IMR-90 (cell line): ENCODE results near the gene CNTN5. TPM values are rescaled to one million over a fixed set of nuclear protein-coding genes. Genes with fewer than 3 reads are reported as not detected.

Source experiments
- ATAC-seq: fragments of 200-7000 bp; cut with Tn5 transposase; 2 replicates; pipeline ENCODE4 v1.9.1; 2020; ENCODE audit warnings: low read depth, mild to moderate bottlenecking, moderate library complexity
- BruUV-seq: library from RNA; stranded (reverse); fragments of 400-500 nt; replicated peaks from 2 replicates; lab custom pipeline; 2021; lab: Mats Ljungman, UMichigan
- CTCF ChIA-PET: fragments of 300-600 bp; formaldehyde crosslinking; extraction: SDS; loops from one replicate; lab custom pipeline; 2021; ENCODE audit warnings: antibody characterized with exemption; lab: Yijun Ruan, JAX
- POLR2A ChIA-PET: fragments of 300-600 bp; sonication (Branson Sonifier 250); formaldehyde crosslinking; loops from one replicate; lab custom pipeline; 2022; ENCODE audit warnings: antibody characterized with exemption; ENCODE audit not compliant: unreplicated experiment; lab: Charles Lee
- DNase-seq: peaks from one replicate; pipeline ENCODE4 v3.0.0; 2013
- H2AFZ ChIP-seq: replicated peaks from 2 replicates; pipeline ENCODE3; 2013; ENCODE audit warnings: low read length, mild to moderate bottlenecking; ENCODE audit not compliant: poor library complexity
- H2AK5ac ChIP-seq: 2 replicates; pipeline ENCODE4 v1.6.1; 2013; ENCODE audit warnings: low read depth, low read length, inconsistent platforms
- H2AK9ac ChIP-seq: replicated peaks from 2 replicates; pipeline ENCODE3; 2013; ENCODE audit warnings: mild to moderate bottlenecking, low read depth, low read length, moderate library complexity; ENCODE audit not compliant: poor library complexity
- H2BK120ac ChIP-seq: 2 replicates; pipeline ENCODE4 v1.6.1; 2013; ENCODE audit warnings: low read depth, low read length, inconsistent platforms
- H2BK15ac ChIP-seq: 3 replicates; pipeline ENCODE4 v1.6.1; 2013; ENCODE audit warnings: low read depth, low read length, inconsistent platforms
- H2BK20ac ChIP-seq: 2 replicates; pipeline ENCODE4 v1.6.1; 2013; ENCODE audit warnings: low read depth, mild to moderate bottlenecking, inconsistent platforms, low read length, moderate library complexity
- H2BK5ac ChIP-seq: 2 replicates; pipeline ENCODE4 v1.6.1; 2013; ENCODE audit warnings: mild to moderate bottlenecking, low read depth, low read length, inconsistent platforms; ENCODE audit not compliant: poor library complexity, severe bottlenecking
- H3K14ac ChIP-seq: replicated peaks from 2 replicates; pipeline ENCODE4 v1.6.1; 2013; ENCODE audit warnings: low read depth, low read length, inconsistent platforms
- H3K18ac ChIP-seq: 2 replicates; pipeline ENCODE4 v1.6.1; 2013; ENCODE audit warnings: low read depth, low read length, control low read depth
- H3K23ac ChIP-seq: 2 replicates; pipeline ENCODE4 v1.6.1; 2013; ENCODE audit warnings: low read depth, low read length, inconsistent platforms
- H3K27ac ChIP-seq: 2 replicates; pipeline ENCODE4 v1.5.1; 2013; ENCODE audit warnings: mild to moderate bottlenecking, control low read depth, low read length; ENCODE audit not compliant: insufficient read depth
- H3K27me3 ChIP-seq: 2 replicates; pipeline ENCODE4 v1.6.1; 2013; ENCODE audit warnings: low read length; ENCODE audit not compliant: control insufficient read depth, insufficient read depth
- H3K36me3 ChIP-seq: 2 replicates; pipeline ENCODE4 v1.6.1; 2013; ENCODE audit warnings: low read length, mixed read lengths; ENCODE audit not compliant: control insufficient read depth, insufficient read depth
- H3K4ac ChIP-seq: 2 replicates; pipeline ENCODE4 v1.6.1; 2013; ENCODE audit warnings: low read depth, low read length, inconsistent platforms
- H3K4me1 ChIP-seq: 2 replicates; pipeline ENCODE4 v1.6.1; 2013; ENCODE audit warnings: low read length, mixed read lengths; ENCODE audit not compliant: control insufficient read depth, insufficient read depth
- H3K4me2 ChIP-seq: 2 replicates; pipeline ENCODE4 v1.6.1; 2013; ENCODE audit warnings: low read depth, mild to moderate bottlenecking, control low read depth, low read length, moderate library complexity
- H3K4me3 ChIP-seq: 2 replicates; pipeline ENCODE4 v1.5.1; 2013; ENCODE audit warnings: low read depth, mild to moderate bottlenecking, control low read depth, low read length, moderate library complexity; ENCODE audit not compliant: insufficient read depth
- H3K56ac ChIP-seq: 2 replicates; pipeline ENCODE4 v1.6.1; 2013; ENCODE audit warnings: low read length, inconsistent platforms; ENCODE audit not compliant: insufficient read depth; ENCODE audit errors: extremely low read depth
- H3K79me1 ChIP-seq, 2 experiments: 2 replicates each; pipeline ENCODE4 v1.6.1; 2013; ENCODE audit warnings: low read length in 2 of 2, inconsistent platforms in 1 of 2, low read depth in 1 of 2
- H3K9ac ChIP-seq: 2 replicates; pipeline ENCODE4 v1.6.1; 2013; ENCODE audit warnings: low read depth, low read length, control low read depth
- H3K9me1 ChIP-seq: 2 replicates; pipeline ENCODE4 v1.6.1; 2013; ENCODE audit warnings: low read length, inconsistent platforms; ENCODE audit not compliant: insufficient read depth
- H3K9me3 ChIP-seq: 2 replicates; pipeline ENCODE4 v1.6.1; 2013; ENCODE audit warnings: low read length; ENCODE audit not compliant: control insufficient read depth, insufficient read depth
- H4K20me1 ChIP-seq: 2 replicates; pipeline ENCODE4 v1.6.1; 2013; ENCODE audit warnings: low read length, inconsistent platforms; ENCODE audit not compliant: insufficient read depth
- H4K5ac ChIP-seq: 2 replicates; pipeline ENCODE4 v1.6.1; 2013; ENCODE audit warnings: mild to moderate bottlenecking, low read depth, low read length, control low read depth
- H4K8ac ChIP-seq, 2 experiments: 2 replicates each; pipeline ENCODE4 v1.6.1; 2013; ENCODE audit warnings: low read depth in 2 of 2, low read length in 2 of 2, control low read depth in 1 of 2, inconsistent platforms in 1 of 2
- H4K91ac ChIP-seq: 2 replicates; pipeline ENCODE4 v1.6.1; 2013; ENCODE audit warnings: low read depth, low read length, inconsistent platforms; ENCODE audit not compliant: insufficient read depth
- BHLHE40 ChIP-seq: fragments of 150-350 bp; IDR thresholded peaks from 2 replicates; pipeline ENCODE4 v1.6.1; 2016; ENCODE audit warnings: mild to moderate bottlenecking, low read depth, low read length
- CEBPB ChIP-seq: IDR thresholded peaks from 2 replicates; pipeline ENCODE4 v1.6.1; 2012; ENCODE audit warnings: low read depth, low read length, improper control_type of control experiment
- CHD1 ChIP-seq: IDR thresholded peaks from 2 replicates; pipeline ENCODE4 v1.6.1; 2012; ENCODE audit warnings: low read depth, low read length, improper control_type of control experiment
- CTCF ChIP-seq: conservative IDR thresholded peaks from 2 replicates; pipeline ENCODE4 v1.5.1; 2012; ENCODE audit warnings: mild to moderate bottlenecking, low read depth, low read length, improper control_type of control experiment
- FOS ChIP-seq: fragments of 150-350 bp; IDR thresholded peaks from 2 replicates; pipeline ENCODE4 v1.6.1; 2016; ENCODE audit warnings: low read depth, low read length
- MAFK ChIP-seq: IDR thresholded peaks from 2 replicates; pipeline ENCODE4 v1.6.1; 2012; ENCODE audit warnings: low read depth, low read length, improper control_type of control experiment
- MAZ ChIP-seq: IDR thresholded peaks from 2 replicates; pipeline ENCODE4 v1.6.1; 2012; ENCODE audit warnings: low read depth, mild to moderate bottlenecking, low read length, improper control_type of control experiment, moderate library complexity, borderline replicate concordance
- MXI1 ChIP-seq: IDR thresholded peaks from 2 replicates; pipeline ENCODE4 v1.6.1; 2012; ENCODE audit warnings: low read depth, mild to moderate bottlenecking, low read length, moderate library complexity, borderline replicate concordance
- NFE2L2 ChIP-seq: fragments of 150-350 bp; IDR thresholded peaks from 2 replicates; pipeline ENCODE4 v1.6.1; 2016; ENCODE audit warnings: low read depth, mild to moderate bottlenecking, low read length
- RAD21 ChIP-seq: IDR thresholded peaks from 2 replicates; pipeline ENCODE4 v1.6.1; 2012; ENCODE audit warnings: low read length, improper control_type of control experiment
- RCOR1 ChIP-seq: IDR thresholded peaks from 2 replicates; pipeline ENCODE4 v1.6.1; 2012; ENCODE audit warnings: mild to moderate bottlenecking, low read length, improper control_type of control experiment; ENCODE audit not compliant: insufficient replicate concordance
- RFX5 ChIP-seq: IDR thresholded peaks from 2 replicates; pipeline ENCODE4 v1.8.0; 2012; ENCODE audit warnings: low read depth, mild to moderate bottlenecking, low read length, moderate library complexity
- USF2 ChIP-seq: fragments of 150-350 bp; IDR thresholded peaks from 2 replicates; pipeline ENCODE4 v1.6.1; 2017; ENCODE audit warnings: mild to moderate bottlenecking, antibody characterized with exemption, low read length, low read depth
- WGBS, 2 experiments: methylation state at CpG; one replicate each; pipeline versions ENCODE4 v1.1.5 to v1.1.7; 2013; ENCODE audit warnings: missing lambda C conversion rate in 2 of 2; ENCODE audit not compliant: insufficient read length in 1 of 2; ENCODE audit errors: extremely low coverage in 2 of 2; 5-methylcytosine and 5-hydroxymethylcytosine counted together
- dilution Hi-C: fragments of 300-500 bp; cut with HindIII; formaldehyde crosslinking; loops from one replicate; pipeline ENCODE4 v1.14.3; 2018; ENCODE audit warnings: low sequenced_read_pairs; ENCODE audit not compliant: unreplicated experiment
- in situ Hi-C: fragments of 300-500 bp; cut with MboI; formaldehyde crosslinking; loops from 3 replicates; pipeline ENCODE4 v1.14.3; 2019; ENCODE audit warnings: low sequenced_read_pairs, inconsistent platforms, mixed read lengths
- intact Hi-C: fragments of 100-400 bp; cut with micrococcal nuclease; formaldehyde crosslinking; loops from 2 replicates; pipeline ENCODE4 v1.10.0; 2022
- polyA plus RNA-seq, 3 experiments: library from polyadenylated mRNA; depleted of rRNA; stranded (reverse); fragments of >200 nt; gene quantifications; 2 replicates each; pipeline ENCODE4 v1.2.3, GENCODE V29; 2012; ENCODE audit warnings: low replicate concordance in 1 of 3
- total RNA-seq: library from RNA; depleted of rRNA; stranded (reverse); fragments of >200 nt; gene quantifications from 2 replicates; pipeline ENCODE4 v1.2.3, GENCODE V29; 2012
- TF ChIP-seq, protein P1 (sequence below): fragments of 150-350 bp; IDR thresholded peaks from 2 replicates; pipeline ENCODE4 v1.6.1; 2016; ENCODE audit warnings: low read depth, mild to moderate bottlenecking, low read length, moderate library complexity, borderline replicate concordance

Gene CNTN5
- total and polyA plus RNA-seq, 2 of the 4 experiments (the other 2 are of a cell fraction): not detected

DNA sequence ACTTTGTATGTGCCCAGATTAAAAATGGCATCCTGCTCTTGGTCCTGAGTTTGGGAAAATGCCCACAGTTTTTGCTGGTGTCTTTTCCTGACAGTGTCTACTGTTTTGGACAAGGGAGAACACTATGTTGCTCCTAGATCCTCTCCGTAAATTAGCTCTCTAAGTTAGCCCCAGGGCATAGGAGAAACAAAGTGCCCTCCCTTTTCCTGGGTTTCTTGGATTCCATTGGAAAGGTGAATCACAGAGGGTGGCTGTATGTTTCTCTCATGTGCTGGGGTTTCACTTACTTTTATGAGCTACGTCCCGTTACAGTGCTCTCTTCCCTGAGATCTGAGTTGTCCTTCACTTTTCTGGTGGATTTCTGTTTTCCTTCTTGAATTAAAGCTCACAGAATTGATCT lies 782.8 kb downstream of the CNTN5 start:
- no peak overlapping the region for H3K27ac ChIP-seq
- no peak overlapping the region for H3K18ac ChIP-seq
- H3K9ac ChIP-seq: no peak overlapping the region
- no peak overlapping the region for H2BK15ac ChIP-seq
- no peak overlapping the region for H4K5ac ChIP-seq
- H3K23ac ChIP-seq: no peak overlapping the region
- H3K14ac ChIP-seq: no peak overlapping the region
- H3K4me1 ChIP-seq: no peaks in the 10 kb centered on the region
- H3K4me3 ChIP-seq: no peak overlapping the region
- H4K20me1 ChIP-seq: no peaks in the 10 kb centered on the region
- H3K79me1 ChIP-seq: no peaks in the 10 kb centered on the region
- no TSS peak for BruUV-seq
- CTCF ChIA-PET: no interaction called here
- DNase-seq: no peak
- no peaks in the 10 kb centered on the region for H3K9me1 ChIP-seq
- 80% methylated on average over 1 of the region's 3 CpGs; no CpG with 5 or more reads in 1 of the 2 experiments for WGBS, 2 experiments
- no peak overlapping the region for H3K4ac ChIP-seq
- no peak overlapping the region for H2AK5ac ChIP-seq
- ATAC-seq: no peak
- intact Hi-C loops: no loop called here
- H3K36me3 ChIP-seq: no peaks in the 10 kb centered on the region
- H3K27me3 ChIP-seq: no peaks in the 10 kb centered on the region
- H4K8ac ChIP-seq: no peak overlapping the region
- no peak overlapping the region for H2BK5ac ChIP-seq
- no peak overlapping the region for H2AFZ ChIP-seq
- H2BK20ac ChIP-seq: no peak overlapping the region
- no peak overlapping the region for H3K4me2 ChIP-seq
- H2AK9ac ChIP-seq: no peak overlapping the region
- peaks cover 8% of the 10 kb centered on the region for H3K9me3 ChIP-seq
- POLR2A ChIA-PET: no interaction called here
- no peak overlapping the region for H3K56ac ChIP-seq
- TF ChIP-seq, protein P1, sequence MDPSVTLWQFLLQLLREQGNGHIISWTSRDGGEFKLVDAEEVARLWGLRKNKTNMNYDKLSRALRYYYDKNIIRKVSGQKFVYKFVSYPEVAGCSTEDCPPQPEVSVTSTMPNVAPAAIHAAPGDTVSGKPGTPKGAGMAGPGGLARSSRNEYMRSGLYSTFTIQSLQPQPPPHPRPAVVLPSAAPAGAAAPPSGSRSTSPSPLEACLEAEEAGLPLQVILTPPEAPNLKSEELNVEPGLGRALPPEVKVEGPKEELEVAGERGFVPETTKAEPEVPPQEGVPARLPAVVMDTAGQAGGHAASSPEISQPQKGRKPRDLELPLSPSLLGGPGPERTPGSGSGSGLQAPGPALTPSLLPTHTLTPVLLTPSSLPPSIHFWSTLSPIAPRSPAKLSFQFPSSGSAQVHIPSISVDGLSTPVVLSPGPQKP: no peak
- no peak for TF ChIP-seq NFE2L2
- no peak for TF ChIP-seq FOS
- TF ChIP-seq MAFK: no peak
- TF ChIP-seq USF2: no peak
- no peak for TF ChIP-seq MAZ
- TF ChIP-seq BHLHE40: no peak
- no peak for TF ChIP-seq CHD1
- TF ChIP-seq MXI1: no peak
- no peak for TF ChIP-seq RCOR1
- TF ChIP-seq CTCF: no peak
- no peak for TF ChIP-seq RAD21
- no peak for TF ChIP-seq CEBPB
- no peak for TF ChIP-seq RFX5
- dilution Hi-C loops: no loop called here
- no peak overlapping the region for H2BK120ac ChIP-seq
- in situ Hi-C loops: no loop called here
- no peak overlapping the region for H4K91ac ChIP-seq
